ENCODE data around the gene SARS1.

SARS1 gene

GRCh38 chr1:109265741-109266330 lies 52.1 kb downstream of the SARS1 start:
- TF ChIP-seq CTCF (IDR thresholded peaks at IDR 0.05; ENCODE audit: borderline replicate concordance, control extremely low read depth, extremely low read depth, insufficient read depth, missing control alignments), result no peak

GRCh38 chr1:109266965-109267364 lies 53.2 kb downstream of the SARS1 start:
- in situ Hi-C loops (cut with MboI; ENCODE audit: low sequenced_read_pairs, unreplicated experiment), result no loop called here

More at GRCh38 chr1:109265741-109266330, 52.1 kb downstream of the SARS1 start:
- no peak for DNase-seq (ENCODE audit: low spot score)
- in situ Hi-C loops (cut with MboI; ENCODE audit: low sequenced_read_pairs, unreplicated experiment), result no loop called here

GRCh38 chr1:109267743-109268300 lies 54.1 kb downstream of the SARS1 start:
- in situ Hi-C loops (cut with MboI; ENCODE audit: low sequenced_read_pairs, unreplicated experiment), result no loop called here
- no peak for DNase-seq (ENCODE audit: low spot score)
- no peak for TF ChIP-seq CTCF (IDR thresholded peaks at IDR 0.05; ENCODE audit: borderline replicate concordance, control extremely low read depth, extremely low read depth, insufficient read depth, missing control alignments)

More at GRCh38 chr1:109266965-109267364, 53.2 kb downstream of the SARS1 start:
- no peak for TF ChIP-seq CTCF (IDR thresholded peaks at IDR 0.05; ENCODE audit: borderline replicate concordance, control extremely low read depth, extremely low read depth, insufficient read depth, missing control alignments)
- no peak for DNase-seq (ENCODE audit: low spot score)

- in situ Hi-C loops (cut with MboI; ENCODE audit: low sequenced_read_pairs, unreplicated experiment), result no loop called here
- TF ChIP-seq CTCF (IDR thresholded peaks at IDR 0.05; ENCODE audit: borderline replicate concordance, control extremely low read depth, extremely low read depth, insufficient read depth, missing control alignments), result no peak
These were observed 54.9 kb downstream of the SARS1 start for GRCh38 chr1:109268431-109269211.

GRCh38 chr1:109269212-109269980 lies 55.7 kb downstream of the SARS1 start:
- no peak for TF ChIP-seq CTCF (IDR thresholded peaks at IDR 0.05; ENCODE audit: borderline replicate concordance, control extremely low read depth, extremely low read depth, insufficient read depth, missing control alignments)
- DNase-seq (ENCODE audit: low spot score), result no peak
- in situ Hi-C loops (cut with MboI; ENCODE audit: low sequenced_read_pairs, unreplicated experiment), result no loop called here

More at GRCh38 chr1:109268431-109269211, 54.9 kb downstream of the SARS1 start:
- DNase-seq (ENCODE audit: low spot score), result no peak

GRCh38 chr1:109269981-109270622 lies 56.4 kb downstream of the SARS1 start:
- DNase-seq (ENCODE audit: low spot score), result no peak
- TF ChIP-seq CTCF (IDR thresholded peaks at IDR 0.05; ENCODE audit: borderline replicate concordance, control extremely low read depth, extremely low read depth, insufficient read depth, missing control alignments), result no peak
- in situ Hi-C loops (cut with MboI; ENCODE audit: low sequenced_read_pairs, unreplicated experiment), result no loop called here

Data from GM13976 (cell line).